Activated CD8-positive, alpha-beta memory T cell treated with anti-CD3 and anti-CD28 coated beads, Interleukin-2, amount 10 ng/mL, durations not matched to agents 7 days and 5 days (primary cell): ENCODE data around the gene COTL1. TPM values are rescaled to one million over a fixed set of nuclear protein-coding genes. Genes with fewer than 3 reads are reported as not detected.

Experiments
- ATAC-seq: fragments of 150-1000 bp; cut with Tn5 transposase; one replicate; pipeline ENCODE4 v1.10.0; 2021; ENCODE audit warnings: moderate library complexity
- CTCF ChIA-PET: fragments of 350-600 bp; sonication (Branson Sonifier 250); formaldehyde crosslinking; loops from one replicate; lab custom pipeline; 2021; ENCODE audit warnings: antibody characterized with exemption; lab: Charles Lee
- DNase-seq: peaks from one replicate; pipeline ENCODE4 v3.0.0-alpha.2; 2020
- H3K27ac Mint-ChIP-seq: one replicate; pipeline ENCODE4 v1.8.0; 2021; ENCODE audit warnings: mild to moderate bottlenecking, mixed read lengths
- H3K27me3 Mint-ChIP-seq: one replicate; pipeline ENCODE4 v1.8.0; 2021; ENCODE audit warnings: mixed read lengths
- H3K36me3 Mint-ChIP-seq: one replicate; pipeline ENCODE4 v1.8.0; 2021; ENCODE audit warnings: mild to moderate bottlenecking, mixed read lengths
- H3K4me1 Mint-ChIP-seq: one replicate; pipeline ENCODE4 v1.8.0; 2021; ENCODE audit warnings: mixed read lengths
- H3K4me3 Mint-ChIP-seq: one replicate; pipeline ENCODE4 v1.8.0; 2021; ENCODE audit warnings: mild to moderate bottlenecking, moderate library complexity, mixed read lengths
- H3K9me3 Mint-ChIP-seq: one replicate; pipeline ENCODE4 v1.8.0; 2022; ENCODE audit warnings: low read depth, mixed read lengths
- total RNA-seq, 2 experiments: library from RNA; stranded (reverse); gene quantifications; one replicate each; pipeline ENCODE4 v1.2.3, GENCODE V29; 2021

COTL1 gene
- total RNA-seq, 2 experiments from 2014 or later = 1,052 to 1,190 TPM

DNA sequence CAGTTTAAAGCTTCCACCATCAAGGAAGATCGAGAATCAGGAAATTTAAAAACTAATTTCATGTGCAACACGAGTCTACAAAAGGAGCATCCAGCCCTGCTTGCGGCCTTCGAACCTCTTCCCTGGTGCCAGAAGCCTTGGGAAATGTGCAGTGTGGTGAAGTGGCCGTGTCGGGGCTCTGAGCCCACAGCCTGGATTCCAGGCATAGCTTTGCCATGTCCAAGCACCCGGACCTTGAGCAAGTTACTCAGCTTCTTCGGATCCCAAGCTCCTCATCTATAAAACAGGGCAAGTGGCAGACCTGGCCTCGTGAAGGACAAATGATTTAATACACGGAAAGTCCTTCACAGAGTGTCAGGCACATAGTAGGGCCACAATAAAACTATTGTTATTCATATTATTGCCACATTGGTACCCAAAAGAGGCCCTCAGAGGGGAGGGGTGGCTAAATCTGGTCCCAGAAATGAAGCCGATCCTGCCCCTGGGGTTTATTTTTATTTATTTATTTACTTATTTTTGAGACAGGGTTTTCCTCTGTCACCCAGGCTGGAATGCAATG lies 34.8 kb downstream of the COTL1 start:
- H3K27me3 Mint-ChIP-seq = no peaks in the 10 kb centered on the region
- DNase-seq (no peak), ATAC-seq (no peak)
- H3K9me3 Mint-ChIP-seq = no peaks in the 10 kb centered on the region
- H3K4me3 Mint-ChIP-seq = no peak overlapping the region
- H3K27ac Mint-ChIP-seq = peak overlapping the region; percentile 64
- CTCF ChIA-PET = interaction anchor here (1.2 to 2.0 kb wide), 2 partner anchors 40 to 77 kb away, joined by 3 to 7 read pairs; no protein-coding TSS in a partner anchor
- H3K4me1 Mint-ChIP-seq = peaks cover 67% of the 10 kb centered on the region
- peaks cover 66% of the 10 kb centered on the region for H3K36me3 Mint-ChIP-seq

DNA sequence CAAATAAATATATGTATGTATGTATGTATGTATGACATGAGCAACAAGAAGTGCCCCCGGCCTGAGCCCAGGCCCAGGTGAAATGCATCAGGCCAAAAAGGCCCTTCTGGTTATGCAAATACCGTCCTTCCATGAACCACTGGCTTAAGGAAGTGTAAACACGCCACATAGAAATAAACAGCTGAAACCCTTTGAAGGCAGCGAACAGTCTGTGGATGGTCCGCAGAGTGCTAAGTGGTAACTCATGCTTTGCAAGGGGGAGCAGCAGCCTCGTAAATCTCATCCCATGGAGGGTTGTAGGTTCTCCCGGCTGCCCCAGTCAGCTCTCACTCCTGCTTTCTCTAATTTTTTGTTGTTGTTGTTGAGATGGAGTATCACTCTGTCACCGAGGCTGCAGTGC lies 36.7 kb downstream of the COTL1 start:
- CTCF ChIA-PET = interaction anchor here (1.2 kb wide), 1 partner anchor 304 kb away, joined by 3 read pairs; no protein-coding TSS in a partner anchor
- no peak overlapping the region for H3K4me3 Mint-ChIP-seq

DNA sequence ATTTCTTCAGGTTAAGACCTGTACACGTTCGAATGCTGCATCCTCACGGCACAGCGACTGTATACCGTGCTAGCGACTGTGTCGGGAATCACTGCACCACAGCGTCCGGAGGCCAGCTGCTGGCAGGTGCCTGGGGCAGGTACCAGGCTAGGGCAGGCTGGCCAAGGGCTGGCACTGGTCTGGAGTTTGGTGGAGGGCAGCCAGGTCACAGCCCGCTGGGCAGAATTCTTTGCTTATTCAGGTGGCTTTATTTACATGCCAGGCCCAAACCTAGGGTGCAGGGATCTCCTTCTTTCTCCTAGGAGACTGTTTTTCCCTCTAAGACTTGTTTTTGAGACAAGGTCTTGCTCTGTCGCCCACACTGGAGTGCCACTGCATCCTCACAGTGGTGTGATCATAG lies 37.9 kb downstream of the COTL1 start:
- H3K4me1 Mint-ChIP-seq = peaks cover 70% of the 10 kb centered on the region
- no peak overlapping the region for H3K4me3 Mint-ChIP-seq
- H3K27me3 Mint-ChIP-seq = no peaks in the 10 kb centered on the region
- CTCF ChIA-PET = interaction anchor here (1.2 to 1.4 kb wide), 2 partner anchors 9 to 69 kb away, joined by 3 read pairs; no protein-coding TSS in a partner anchor
- no peak for DNase-seq
- H3K9me3 Mint-ChIP-seq = no peaks in the 10 kb centered on the region
- ATAC-seq = peak; percentile 12
- H3K27ac Mint-ChIP-seq = peak overlapping the region; percentile 53
- peaks cover 73% of the 10 kb centered on the region for H3K36me3 Mint-ChIP-seq

More for the DNA sequence above, 36.7 kb downstream of the COTL1 start:
- Mint-ChIP-seq H3K36me3 (peaks cover 74% of the 10 kb centered on the region), H3K4me1 (peaks cover 73% of the 10 kb centered on the region), H3K9me3 (no peaks in the 10 kb centered on the region), H3K27ac (peak overlapping the region; percentile 58), H3K27me3 (no peaks in the 10 kb centered on the region)
- DNase-seq (no peak), ATAC-seq (no peak)

DNA sequence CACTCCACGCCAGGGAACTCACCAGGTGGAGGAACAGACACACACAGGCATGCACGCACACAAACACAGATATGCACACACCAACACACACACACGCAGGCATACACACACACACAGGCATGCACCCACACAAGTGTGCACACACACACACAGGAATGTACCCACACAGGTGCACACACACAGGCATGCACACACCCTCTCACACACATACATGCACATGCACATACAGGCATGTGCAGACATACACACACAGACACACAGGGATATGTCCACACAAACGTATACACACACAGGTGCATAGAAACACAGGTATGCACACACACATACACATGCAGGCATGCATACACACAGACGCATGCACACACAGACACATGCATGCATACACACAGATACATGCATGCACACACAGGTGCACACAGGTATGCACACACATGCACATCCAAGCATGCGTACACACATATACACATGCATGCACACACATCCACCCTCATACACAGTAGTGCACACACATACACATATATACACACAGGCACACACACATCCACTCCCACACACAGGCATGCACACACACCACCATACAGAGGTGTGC lies 39.2 kb downstream of the COTL1 start:
- DNase-seq = no peak
- ATAC-seq = no peak
- H3K9me3 Mint-ChIP-seq = no peaks in the 10 kb centered on the region
- CTCF ChIA-PET = no interaction called here
- peak overlapping the region; percentile 22 for H3K27ac Mint-ChIP-seq
- H3K4me1 Mint-ChIP-seq = peaks cover 69% of the 10 kb centered on the region
- H3K27me3 Mint-ChIP-seq = no peaks in the 10 kb centered on the region
- H3K36me3 Mint-ChIP-seq = peaks cover 71% of the 10 kb centered on the region
- no peak overlapping the region for H3K4me3 Mint-ChIP-seq

DNA sequence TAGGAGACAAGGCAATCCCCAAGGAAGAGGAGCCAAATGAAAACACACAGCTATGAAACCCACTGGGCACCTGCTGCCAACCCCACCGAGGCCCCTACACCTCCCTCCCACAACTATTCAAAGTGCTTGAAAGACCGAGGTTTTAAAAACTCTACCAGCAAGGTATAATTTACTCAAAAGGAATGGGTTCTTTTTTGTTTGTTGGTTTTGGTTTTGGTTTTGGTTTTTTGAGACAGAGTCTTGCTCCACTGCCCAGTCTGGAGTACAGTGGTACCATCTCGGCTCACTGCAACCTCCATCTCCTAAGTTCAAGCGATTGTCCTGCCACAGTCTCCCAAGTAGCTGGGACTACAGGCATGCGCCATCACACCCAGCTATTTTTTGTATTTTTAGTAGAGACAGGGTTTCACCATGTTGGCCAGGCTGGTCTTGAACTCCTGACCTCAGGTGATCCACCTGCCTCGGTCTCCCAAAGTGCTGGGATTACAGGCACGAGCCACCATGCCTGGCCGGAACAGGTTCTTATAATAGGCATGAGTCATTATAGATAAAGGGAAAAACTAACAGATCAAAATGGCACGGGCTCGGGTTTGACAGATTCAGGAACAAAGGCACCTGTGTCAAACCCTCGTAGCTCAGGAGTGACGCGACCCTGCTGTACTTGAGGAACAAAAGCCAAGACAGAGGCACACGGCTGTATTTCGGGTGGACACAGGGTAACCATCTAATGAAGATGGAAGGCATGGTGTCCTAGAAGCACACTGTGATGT lies 40.7 kb downstream of the COTL1 start:
- peaks cover 74% of the 10 kb centered on the region for H3K36me3 Mint-ChIP-seq
- H3K27me3 Mint-ChIP-seq = no peaks in the 10 kb centered on the region
- H3K4me3 Mint-ChIP-seq = no peak overlapping the region
- peaks cover 74% of the 10 kb centered on the region for H3K4me1 Mint-ChIP-seq
- CTCF ChIA-PET = interaction anchor here (1.2 kb wide), 1 partner anchor 66 kb away, joined by 6 read pairs; no protein-coding TSS in a partner anchor
- H3K27ac Mint-ChIP-seq = peak overlapping the region; percentile 60
- no peaks in the 10 kb centered on the region for H3K9me3 Mint-ChIP-seq
- no peak for DNase-seq
- ATAC-seq = no peak

DNA sequence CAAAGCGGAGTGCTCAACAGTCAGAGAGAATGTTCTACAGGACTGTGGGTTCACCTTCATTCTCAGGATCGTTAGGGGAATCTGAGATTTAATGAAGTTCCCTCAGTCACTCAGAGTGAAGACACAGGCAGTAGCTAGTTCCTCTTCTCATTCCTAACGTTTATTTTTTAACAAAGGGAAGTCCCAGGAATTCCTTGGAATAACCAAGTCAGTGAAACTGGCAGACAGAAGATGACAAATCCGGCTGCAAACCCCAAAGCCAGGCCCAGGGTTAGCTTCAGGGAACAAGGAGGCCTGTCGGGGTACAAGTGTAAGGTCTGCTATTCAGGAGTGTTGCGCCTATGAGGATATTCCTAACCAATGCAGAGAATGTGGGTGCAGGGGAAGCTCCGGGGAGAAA lies 42.0 kb downstream of the COTL1 start:
- CTCF ChIA-PET = interaction anchor here (0.7 to 2.7 kb wide), 3 partner anchors 65 to 96 kb away, joined by 3 to 6 read pairs (median 6); no protein-coding TSS in a partner anchor
- DNase-seq = no peak
- H3K36me3 Mint-ChIP-seq = peaks cover 80% of the 10 kb centered on the region
- no peak for ATAC-seq
- no peaks in the 10 kb centered on the region for H3K9me3 Mint-ChIP-seq
- no peak overlapping the region for H3K27ac Mint-ChIP-seq
- peaks cover 81% of the 10 kb centered on the region for H3K4me1 Mint-ChIP-seq
- no peak overlapping the region for H3K4me3 Mint-ChIP-seq
- no peaks in the 10 kb centered on the region for H3K27me3 Mint-ChIP-seq

DNA sequence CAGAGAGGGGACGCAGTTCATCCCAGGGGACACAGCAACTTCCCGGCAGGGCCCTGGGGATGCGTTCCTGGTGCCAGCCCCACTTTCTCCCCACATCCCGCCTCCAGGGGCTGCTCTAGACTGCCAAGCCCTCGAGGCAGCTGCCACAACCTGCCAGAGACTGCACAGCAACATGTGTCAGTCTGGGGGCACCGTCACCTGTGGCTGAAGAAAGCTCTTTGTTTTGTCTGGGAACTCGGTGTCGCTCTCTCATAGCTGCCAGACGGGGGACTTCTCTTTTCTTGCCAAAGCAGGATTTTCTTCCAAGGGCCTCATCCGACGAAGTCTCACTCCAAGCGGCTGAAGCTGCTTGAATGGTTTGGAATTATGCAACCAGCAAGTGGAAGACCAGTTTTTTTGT lies 43.7 kb downstream of the COTL1 start:
- no peak overlapping the region for H3K4me3 Mint-ChIP-seq
- CTCF ChIA-PET = interaction anchor here (2.7 kb wide), 1 partner anchor 68 kb away, joined by 6 read pairs; no protein-coding TSS in a partner anchor
- H3K36me3 Mint-ChIP-seq = peaks cover 85% of the 10 kb centered on the region
- DNase-seq = no peak
- ATAC-seq = no peak
- H3K27ac Mint-ChIP-seq = peak overlapping the region; percentile 40
- no peaks in the 10 kb centered on the region for H3K9me3 Mint-ChIP-seq
- H3K27me3 Mint-ChIP-seq = no peaks in the 10 kb centered on the region
- peaks cover 80% of the 10 kb centered on the region for H3K4me1 Mint-ChIP-seq

DNA sequence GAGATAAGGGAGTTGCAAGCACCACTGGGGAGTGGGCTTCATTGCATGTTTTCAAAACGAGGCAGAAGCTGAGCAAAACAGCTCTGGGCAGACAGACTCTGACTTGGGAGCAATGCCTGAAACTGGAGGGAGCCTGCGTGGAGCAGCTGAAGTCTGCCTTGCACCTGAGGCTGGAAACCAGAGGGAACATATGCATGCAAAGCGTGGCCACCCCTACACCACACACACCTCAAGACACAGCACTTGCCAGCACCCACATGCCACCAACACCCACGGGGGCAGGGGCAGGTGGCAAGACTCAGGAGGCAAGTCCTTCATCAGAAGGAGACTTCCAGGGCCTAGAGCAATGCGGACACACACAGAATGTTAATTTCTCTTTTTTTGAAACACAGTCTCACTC lies 45.8 kb downstream of the COTL1 start:
- CTCF ChIA-PET = interaction anchor here (1.0 to 2.2 kb wide), 2 partner anchors 10 to 18 kb away, joined by 3 to 8 read pairs; no protein-coding TSS in a partner anchor
- DNase-seq = no peak
- H3K9me3 Mint-ChIP-seq = no peaks in the 10 kb centered on the region
- H3K27me3 Mint-ChIP-seq = no peaks in the 10 kb centered on the region
- no peak for ATAC-seq
- peaks cover 73% of the 10 kb centered on the region for H3K4me1 Mint-ChIP-seq
- no peak overlapping the region for H3K4me3 Mint-ChIP-seq
- peak overlapping the region; percentile 53 for H3K27ac Mint-ChIP-seq
- peaks cover 83% of the 10 kb centered on the region for H3K36me3 Mint-ChIP-seq

DNA sequence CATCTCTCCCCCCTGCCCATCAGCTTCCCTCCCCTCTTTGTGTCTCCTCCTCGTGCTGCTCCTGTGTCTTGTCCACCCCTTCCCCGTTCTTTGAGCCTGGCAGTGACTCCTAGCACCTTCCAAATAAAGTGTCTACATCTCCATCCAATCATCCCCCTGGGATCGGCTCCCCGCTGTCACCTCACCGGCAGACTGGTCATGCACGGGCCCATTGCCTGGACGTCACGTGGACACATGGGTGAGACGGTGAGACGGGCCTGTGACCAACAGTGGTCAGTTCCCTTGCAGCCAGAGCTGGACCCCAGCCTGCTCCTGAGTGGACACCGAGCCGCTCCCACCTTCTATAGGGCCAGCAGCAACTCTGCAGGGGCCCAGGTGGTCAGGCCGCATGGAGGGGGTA lies 46.4 kb downstream of the COTL1 start:
- CTCF ChIA-PET = interaction anchor here (2.2 kb wide), 1 partner anchor 9 kb away, joined by 8 read pairs; no protein-coding TSS in a partner anchor
- Mint-ChIP-seq H3K27me3 (no peaks in the 10 kb centered on the region), H3K27ac (no peak overlapping the region), H3K36me3 (peaks cover 82% of the 10 kb centered on the region), H3K9me3 (no peaks in the 10 kb centered on the region), H3K4me3 (no peak overlapping the region), H3K4me1 (peaks cover 70% of the 10 kb centered on the region)
- DNase-seq = no peak
- no peak for ATAC-seq

DNA sequence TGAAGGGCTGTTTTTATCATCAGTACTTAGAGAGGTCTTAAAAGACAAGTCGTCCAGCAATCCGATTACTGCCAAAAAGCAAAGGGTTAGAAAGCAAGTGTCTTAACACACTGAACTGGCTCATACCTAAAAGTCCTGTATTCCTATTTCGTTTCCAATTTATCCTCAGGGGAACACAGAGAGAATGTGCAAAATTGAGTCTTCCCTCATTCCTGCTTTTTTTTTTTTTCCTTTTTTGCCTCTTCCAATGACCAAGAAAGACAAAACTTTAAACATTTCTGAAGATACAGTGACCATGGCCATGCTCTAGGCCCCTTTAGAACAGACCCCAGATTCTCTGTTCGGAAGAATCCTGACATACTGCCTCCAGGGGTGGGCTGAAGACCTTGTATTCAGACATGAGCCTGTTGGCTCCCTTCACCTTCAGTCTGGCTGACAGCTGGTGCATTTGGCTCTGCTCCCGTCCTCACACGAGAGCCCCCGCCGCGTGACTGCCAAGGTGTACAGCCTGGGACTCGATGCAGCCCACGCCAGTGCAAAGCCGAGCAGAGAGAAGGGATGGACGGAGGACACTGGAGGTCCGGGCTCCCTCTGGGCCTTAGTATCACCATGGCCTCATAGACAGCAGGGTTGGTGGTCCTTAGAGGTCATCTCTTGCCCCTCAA lies 47.0 kb downstream of the COTL1 start:
- CTCF ChIA-PET = interaction anchor here (1.2 to 2.2 kb wide), 3 partner anchors 9 to 64 kb away, joined by 3 to 8 read pairs (median 4); no protein-coding TSS in a partner anchor
- Mint-ChIP-seq H3K9me3 (no peaks in the 10 kb centered on the region), H3K4me3 (no peak overlapping the region)

DNA sequence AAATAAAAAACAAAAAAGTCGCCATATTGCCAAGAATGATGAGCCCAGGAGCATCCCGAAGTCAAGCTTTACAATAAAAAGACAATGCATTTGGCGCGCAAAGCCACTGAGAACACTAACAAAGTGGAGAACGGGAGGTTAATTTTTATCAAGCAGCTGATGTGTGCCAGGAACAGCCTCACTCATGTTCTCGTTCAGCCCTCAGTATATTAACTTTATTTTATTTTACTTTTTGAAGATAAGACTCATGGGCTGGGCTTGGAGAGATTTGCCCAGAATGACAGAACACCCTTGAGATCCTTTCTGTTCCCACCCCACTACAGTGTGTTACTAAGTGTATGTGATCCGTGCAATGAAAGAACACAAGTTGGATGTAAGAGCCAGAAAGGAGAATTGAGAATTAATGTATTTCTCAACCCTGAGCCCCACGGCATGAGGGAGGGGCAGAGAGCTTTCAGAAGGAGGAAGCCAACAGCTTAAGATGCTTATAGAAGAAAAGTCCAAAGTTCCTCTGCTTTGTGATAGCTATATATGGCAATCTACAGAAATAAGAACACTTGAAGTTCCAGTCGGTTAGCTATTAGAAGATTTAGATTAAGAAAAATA lies 48.4 kb downstream of the COTL1 start:
- H3K36me3 Mint-ChIP-seq = peaks cover 85% of the 10 kb centered on the region
- no peak for ATAC-seq

More for the DNA sequence above, 47.0 kb downstream of the COTL1 start:
- no peak overlapping the region for H3K27ac Mint-ChIP-seq
- ATAC-seq (no peak), DNase-seq (no peak)
- H3K27me3 Mint-ChIP-seq = no peaks in the 10 kb centered on the region
- H3K4me1 Mint-ChIP-seq = peaks cover 65% of the 10 kb centered on the region
- peaks cover 82% of the 10 kb centered on the region for H3K36me3 Mint-ChIP-seq

DNA sequence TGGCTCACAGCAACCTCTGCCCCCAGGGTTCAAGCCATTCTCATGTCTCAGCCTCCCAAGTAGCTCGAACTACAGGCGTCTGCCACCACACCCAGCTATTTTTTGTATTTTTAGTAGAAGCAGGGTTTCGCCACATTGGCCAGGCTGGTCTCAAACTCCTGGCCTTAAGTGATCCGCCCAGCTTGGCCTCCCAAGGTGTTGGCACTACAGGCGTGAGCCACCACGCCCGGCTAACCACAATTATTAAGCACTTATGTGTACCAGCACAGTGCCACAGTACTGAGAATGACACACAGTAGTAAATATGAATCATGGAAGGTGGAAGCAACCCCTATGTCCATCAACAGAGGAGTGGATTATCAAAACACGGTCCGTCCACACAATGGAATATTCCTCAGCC lies 49.8 kb downstream of the COTL1 start:
- no peak for ATAC-seq
- DNase-seq = no peak
- Mint-ChIP-seq H3K4me1 (peaks cover 50% of the 10 kb centered on the region), H3K4me3 (no peak overlapping the region), H3K27ac (peak overlapping the region; percentile 30), H3K36me3 (peaks cover 86% of the 10 kb centered on the region), H3K9me3 (no peaks in the 10 kb centered on the region), H3K27me3 (no peaks in the 10 kb centered on the region)
- CTCF ChIA-PET = interaction anchor here (2.4 kb wide), 1 partner anchor 13 kb away, joined by 7 read pairs; no protein-coding TSS in a partner anchor

More for the DNA sequence above, 48.4 kb downstream of the COTL1 start:
- Mint-ChIP-seq H3K4me3 (no peak overlapping the region), H3K9me3 (no peaks in the 10 kb centered on the region), H3K27ac (peak overlapping the region; percentile 69), H3K4me1 (peaks cover 59% of the 10 kb centered on the region), H3K27me3 (no peaks in the 10 kb centered on the region)
- CTCF ChIA-PET = interaction anchor here (1.0 to 2.4 kb wide), 4 partner anchors 12 to 63 kb away, joined by 3 to 7 read pairs (median 4); no protein-coding TSS in a partner anchor
- no peak for DNase-seq
